Hepatocyte (in vitro differentiated cells): Measurements from ENCODE around the gene RSPO1. TPM values are rescaled to one million over a fixed set of nuclear protein-coding genes. Genes with fewer than 3 reads are reported as not detected.

ENCODE experiments used
- DNase-seq: peaks from one replicate; pipeline ENCODE4 v3.0.0-alpha.2; 2016; ENCODE audit warnings: low spot score
- H2AFZ ChIP-seq: fragments of 200-600 bp; sonication (generic); 2 replicates; pipeline ENCODE4 v1.6.0; 2016; ENCODE audit warnings: antibody characterized with exemption, mild to moderate bottlenecking
- H3K27ac ChIP-seq: fragments of 200-600 bp; sonication (generic); 2 replicates; pipeline ENCODE4 v1.5.1; 2016; ENCODE audit warnings: mild to moderate bottlenecking
- H3K27me3 ChIP-seq: fragments of 200-600 bp; sonication (generic); 2 replicates; pipeline ENCODE4 v1.6.1; 2016
- H3K36me3 ChIP-seq: fragments of 200-600 bp; sonication (generic); replicated peaks from 2 replicates; pipeline ENCODE4 v1.5.1; 2016; ENCODE audit warnings: low read depth; ENCODE audit not compliant: insufficient read depth
- H3K4me1 ChIP-seq: fragments of 200-600 bp; sonication (generic); 2 replicates; pipeline ENCODE4 v1.5.1; 2016; ENCODE audit warnings: mild to moderate bottlenecking, moderate library complexity; ENCODE audit not compliant: insufficient read depth
- H3K4me2 ChIP-seq: fragments of 200-600 bp; sonication (generic); 2 replicates; pipeline ENCODE4 v1.6.0; 2016
- H3K4me3 ChIP-seq: fragments of 200-600 bp; sonication (generic); 2 replicates; pipeline ENCODE4 v1.5.1; 2016; ENCODE audit warnings: mild to moderate bottlenecking
- H3K79me2 ChIP-seq: fragments of 200-600 bp; sonication (generic); 2 replicates; pipeline ENCODE4 v1.6.0; 2017; ENCODE audit warnings: mild to moderate bottlenecking
- H3K9me2 ChIP-seq: fragments of 200-600 bp; sonication (generic); replicated peaks from 2 replicates; pipeline ENCODE4 v1.6.0; 2017; ENCODE audit warnings: mild to moderate bottlenecking; ENCODE audit not compliant: insufficient read depth
- H3K9me3 ChIP-seq: fragments of 200-600 bp; sonication (generic); 2 replicates; pipeline ENCODE4 v1.5.1; 2016; ENCODE audit warnings: low read depth, mild to moderate bottlenecking
- H4K20me1 ChIP-seq: fragments of 200-600 bp; sonication (generic); 2 replicates; pipeline ENCODE4 v1.6.0; 2016; ENCODE audit warnings: mild to moderate bottlenecking; ENCODE audit not compliant: insufficient read depth, poor library complexity, severe bottlenecking
- EZH2 ChIP-seq: fragments of 200-600 bp; sonication (generic); IDR thresholded peaks from 2 replicates; pipeline ENCODE4 v1.6.1; 2016; ENCODE audit warnings: antibody characterized with exemption, mild to moderate bottlenecking, borderline replicate concordance
- EZH2phosphoT487 ChIP-seq: fragments of 200-600 bp; sonication (generic); IDR thresholded peaks from one replicate; pipeline ENCODE4 v1.6.1; 2018; ENCODE audit warnings: antibody characterized with exemption, mild to moderate bottlenecking, low read depth, moderate library complexity; ENCODE audit not compliant: unreplicated experiment, severe bottlenecking
- WGBS: methylation state at CpG from one replicate; pipeline ENCODE4 v1.1.6; 2016; ENCODE audit warnings: low lambda C conversion rate; ENCODE audit errors: missing lambda C conversion rate; 5-methylcytosine and 5-hydroxymethylcytosine counted together
- polyA plus RNA-seq: library from polyadenylated mRNA; unstranded; fragments of >200 nt; fragmentation: Nextera tagmentation; extraction: Ambion mirVana; gene quantifications from 2 replicates; pipeline ENCODE4 v1.2.1, GENCODE V29; 2016
- total RNA-seq: library from RNA; depleted of rRNA; stranded (reverse); fragments of >200 nt; gene quantifications from 2 replicates; pipeline ENCODE4 v1.2.3, GENCODE V29; 2014
- TF ChIP-seq, protein P1 (sequence below): fragments of 200-600 bp; sonication (generic); IDR thresholded peaks from 2 replicates; pipeline ENCODE4 v1.5.1; 2016; ENCODE audit warnings: antibody characterized with exemption, mild to moderate bottlenecking; ENCODE audit not compliant: poor library complexity

The RSPO1 gene
- total and polyA plus RNA-seq, 2 experiments from 2014 or later: 0.83 to 1.5 TPM

DNA sequence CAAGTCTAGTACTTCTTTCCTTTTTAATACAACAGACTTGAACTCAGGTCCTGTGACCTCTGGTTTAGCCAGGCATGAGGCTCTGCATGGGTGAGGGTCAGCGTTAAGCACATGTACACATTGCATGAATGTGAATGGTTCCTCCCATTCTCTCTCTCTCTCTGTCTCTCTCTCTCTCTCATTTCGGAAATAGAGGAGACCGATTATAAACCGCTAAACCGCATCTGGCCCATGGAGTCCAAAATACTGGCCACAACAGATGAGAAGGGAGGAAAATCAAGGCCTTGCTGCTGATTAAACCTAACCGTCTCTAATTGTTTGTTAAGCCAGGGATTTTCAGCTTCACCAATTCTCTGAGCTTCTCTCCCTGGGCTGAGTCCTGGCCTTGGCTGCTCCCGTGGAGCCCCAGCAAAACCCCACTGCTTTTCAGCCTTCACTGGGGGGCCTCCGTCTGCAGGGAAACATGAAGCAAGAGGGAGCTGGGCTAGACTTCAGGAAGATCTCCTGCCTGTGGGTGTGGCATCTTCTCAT lies 6.6 kb downstream of the RSPO1 start:
- no peaks in the 10 kb centered on the region for H3K79me2 ChIP-seq
- TF ChIP-seq EZH2 (no peak), EZH2phosphoT487 (no peak)
- TF ChIP-seq, protein P1, sequence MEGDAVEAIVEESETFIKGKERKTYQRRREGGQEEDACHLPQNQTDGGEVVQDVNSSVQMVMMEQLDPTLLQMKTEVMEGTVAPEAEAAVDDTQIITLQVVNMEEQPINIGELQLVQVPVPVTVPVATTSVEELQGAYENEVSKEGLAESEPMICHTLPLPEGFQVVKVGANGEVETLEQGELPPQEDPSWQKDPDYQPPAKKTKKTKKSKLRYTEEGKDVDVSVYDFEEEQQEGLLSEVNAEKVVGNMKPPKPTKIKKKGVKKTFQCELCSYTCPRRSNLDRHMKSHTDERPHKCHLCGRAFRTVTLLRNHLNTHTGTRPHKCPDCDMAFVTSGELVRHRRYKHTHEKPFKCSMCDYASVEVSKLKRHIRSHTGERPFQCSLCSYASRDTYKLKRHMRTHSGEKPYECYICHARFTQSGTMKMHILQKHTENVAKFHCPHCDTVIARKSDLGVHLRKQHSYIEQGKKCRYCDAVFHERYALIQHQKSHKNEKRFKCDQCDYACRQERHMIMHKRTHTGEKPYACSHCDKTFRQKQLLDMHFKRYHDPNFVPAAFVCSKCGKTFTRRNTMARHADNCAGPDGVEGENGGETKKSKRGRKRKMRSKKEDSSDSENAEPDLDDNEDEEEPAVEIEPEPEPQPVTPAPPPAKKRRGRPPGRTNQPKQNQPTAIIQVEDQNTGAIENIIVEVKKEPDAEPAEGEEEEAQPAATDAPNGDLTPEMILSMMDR: no peak
- no peak overlapping the region for H3K27ac ChIP-seq
- no peaks in the 10 kb centered on the region for H3K9me2 ChIP-seq
- H3K4me3 ChIP-seq: no peak overlapping the region
- no peak overlapping the region for H3K4me2 ChIP-seq
- no peaks in the 10 kb centered on the region for H3K4me1 ChIP-seq
- no peaks in the 10 kb centered on the region for H3K9me3 ChIP-seq
- H3K27me3 ChIP-seq: peaks cover 84% of the 10 kb centered on the region
- no peak overlapping the region for H2AFZ ChIP-seq
- H4K20me1 ChIP-seq: no peaks in the 10 kb centered on the region
- DNase-seq: no peak
- WGBS: 80% methylated on average over 8 of the region's 8 CpGs
- H3K36me3 ChIP-seq: no peaks in the 10 kb centered on the region

DNA sequence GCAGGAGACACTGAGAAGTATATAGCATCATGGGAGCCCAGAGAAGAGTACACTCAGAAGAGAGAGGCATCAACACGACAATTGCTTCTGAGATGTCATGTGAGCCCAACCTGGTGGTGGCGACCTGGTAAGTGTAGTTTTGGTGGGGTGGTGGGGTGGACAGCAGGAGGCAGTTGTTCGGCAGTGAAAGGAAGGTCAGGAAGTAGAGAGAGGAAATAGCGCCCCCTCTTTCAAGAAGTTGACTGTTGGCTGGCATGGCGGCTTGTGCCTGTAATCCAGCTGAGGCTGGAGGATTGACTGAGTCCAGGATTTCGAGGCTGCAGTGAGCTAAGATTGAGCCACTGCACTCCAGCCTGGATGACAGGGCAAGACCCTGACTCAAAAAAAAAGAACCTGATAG lies 12.6 kb downstream of the RSPO1 start:
- no peak overlapping the region for H2AFZ ChIP-seq
- DNase-seq: no peak
- H3K4me1 ChIP-seq: no peaks in the 10 kb centered on the region
- TF ChIP-seq EZH2: no peak
- no peak for TF ChIP-seq EZH2phosphoT487
- TF ChIP-seq, protein P1: no peak
- no peak overlapping the region for H3K4me2 ChIP-seq
- no peak overlapping the region for H3K27ac ChIP-seq
- no peaks in the 10 kb centered on the region for H3K79me2 ChIP-seq
- 34% methylated on average over 5 of the region's 6 CpGs for WGBS
- peaks cover 66% of the 10 kb centered on the region for H3K27me3 ChIP-seq
- no peaks in the 10 kb centered on the region for H4K20me1 ChIP-seq
- H3K9me3 ChIP-seq: no peaks in the 10 kb centered on the region
- H3K36me3 ChIP-seq: no peaks in the 10 kb centered on the region
- H3K9me2 ChIP-seq: no peaks in the 10 kb centered on the region
- no peak overlapping the region for H3K4me3 ChIP-seq

GRCh38 chr1:37621326-37621870 lies 13.3 kb downstream of the RSPO1 start:
- Histone ChIP-seq H3K27me3 (peaks cover 63% of the 10 kb centered on the region), H3K9me3 (no peaks in the 10 kb centered on the region), H3K9me2 (no peaks in the 10 kb centered on the region), H3K79me2 (no peaks in the 10 kb centered on the region), H4K20me1 (no peaks in the 10 kb centered on the region), H3K27ac (no peak overlapping the region), H3K4me1 (no peaks in the 10 kb centered on the region), H2AFZ (no peak overlapping the region), H3K4me3 (no peak overlapping the region), H3K4me2 (no peak overlapping the region), H3K36me3 (no peaks in the 10 kb centered on the region)
- no peak for TF ChIP-seq EZH2phosphoT487
- TF ChIP-seq, protein P1: no peak
- no peak for TF ChIP-seq EZH2
- no peak for DNase-seq
- 72% methylated on average over 10 of the region's 10 CpGs for WGBS
